HG03064 (cell line): Measurements from ENCODE around the gene CYS1.
"Not testable (repeated sequence)": the region's sequence is repeated elsewhere in the genome, so short reads cannot be mapped to it uniquely, and the experiment has no call there.

Source experiments
- ATAC-seq: cut with Tn5 transposase; IDR thresholded peaks from one replicate; pipeline ENCODE4 v1.9.1; 2021; ENCODE audit warnings: low read depth; ENCODE audit not compliant: unreplicated experiment

The CYS1 gene

GRCh38 chr2:10094271-10094814, 14.1 kb upstream of the CYS1 start:
- ATAC-seq: no peak

DNA sequence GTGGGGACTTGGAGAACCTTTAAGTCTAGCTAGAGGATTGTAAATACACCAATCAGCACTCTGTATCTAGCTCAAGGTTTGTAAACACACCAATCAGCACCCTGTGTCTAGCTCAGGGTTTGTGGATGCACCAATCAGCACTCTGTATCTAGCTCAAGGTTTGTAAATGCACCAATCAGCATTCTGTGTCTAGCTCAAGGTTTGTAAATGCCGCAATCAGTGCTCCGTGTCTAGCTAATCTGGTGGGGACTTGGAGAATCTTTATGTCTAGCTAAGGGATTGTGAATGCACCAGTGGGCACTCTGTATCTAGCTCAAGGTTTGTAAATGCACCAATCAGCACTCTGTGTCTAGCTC, 11.7 kb upstream of the CYS1 start:
- not testable (repeated sequence) for ATAC-seq

GRCh38 chr2:10091182-10091888, 11.1 kb upstream of the CYS1 start:
- ATAC-seq: no peak

DNA sequence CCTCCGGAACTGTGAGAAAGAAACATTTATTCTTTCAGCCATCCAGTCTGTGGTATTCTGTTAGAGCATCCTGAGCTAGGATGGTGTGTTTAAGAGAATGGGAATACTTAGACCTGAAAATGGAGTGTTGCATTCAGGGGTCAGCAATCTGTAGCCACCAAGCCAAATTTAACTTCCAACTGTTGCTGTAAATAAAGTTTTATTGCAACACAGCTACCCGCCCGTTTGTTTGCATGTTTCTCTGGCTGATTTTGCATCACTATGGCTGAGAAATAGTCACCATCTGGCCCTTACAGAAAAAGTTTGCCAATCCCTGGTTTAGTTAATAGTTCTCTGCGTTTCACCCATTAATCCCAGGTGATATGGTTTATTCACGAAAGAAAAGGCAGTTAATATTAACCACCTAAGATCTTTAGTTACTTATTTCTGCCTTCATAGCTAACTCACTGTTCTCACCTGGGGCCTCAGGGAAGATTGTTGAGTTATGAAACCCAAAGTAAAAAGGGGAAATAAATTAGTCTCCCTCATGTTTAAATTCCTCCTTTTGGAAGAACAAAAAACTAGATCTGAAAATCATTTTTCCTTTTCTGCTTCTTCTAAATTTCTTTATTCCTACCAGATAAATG, 9.5 kb upstream of the CYS1 start:
- ATAC-seq: no peak

- ATAC-seq: no peak
These were observed 7.1 kb upstream of the CYS1 start for GRCh38 chr2:10087360-10087759.

GRCh38 chr2:10086950-10087349, 6.7 kb upstream of the CYS1 start:
- ATAC-seq: no peak

GRCh38 chr2:10085668-10086059, 5.5 kb upstream of the CYS1 start:
- ATAC-seq: no peak

DNA sequence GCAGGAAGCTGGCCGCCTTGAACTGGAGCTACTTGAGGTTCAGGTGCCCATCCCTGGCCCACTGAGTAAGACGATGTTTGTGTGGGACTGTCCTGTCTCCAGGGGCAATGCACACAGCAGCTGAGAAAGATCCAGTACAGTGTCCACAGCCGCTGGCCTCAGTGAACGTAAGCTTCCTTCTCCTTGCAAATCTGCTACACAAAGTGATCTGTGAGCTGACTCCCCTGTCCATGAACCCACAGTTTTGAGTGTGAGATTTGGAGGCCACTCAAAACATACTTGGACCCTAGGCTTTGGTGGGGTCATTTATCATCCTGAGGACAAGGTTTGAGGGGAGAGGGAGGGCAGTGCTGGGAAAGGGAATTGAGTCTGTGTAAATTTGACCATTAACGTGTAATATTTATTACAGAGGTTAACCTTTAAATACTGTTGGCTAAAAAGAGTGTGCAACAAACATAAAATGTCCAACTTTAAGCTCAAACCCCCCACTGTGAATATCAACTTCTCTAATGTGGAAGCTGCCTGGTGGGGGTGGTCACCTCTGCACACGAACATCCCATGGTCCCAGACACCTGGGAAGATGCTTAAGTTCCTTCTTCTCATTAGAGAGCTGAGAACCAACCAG, 4.9 kb upstream of the CYS1 start:
- ATAC-seq: no peak

GRCh38 chr2:10084223-10084865, 4.1 kb upstream of the CYS1 start:
- no peak for ATAC-seq

DNA sequence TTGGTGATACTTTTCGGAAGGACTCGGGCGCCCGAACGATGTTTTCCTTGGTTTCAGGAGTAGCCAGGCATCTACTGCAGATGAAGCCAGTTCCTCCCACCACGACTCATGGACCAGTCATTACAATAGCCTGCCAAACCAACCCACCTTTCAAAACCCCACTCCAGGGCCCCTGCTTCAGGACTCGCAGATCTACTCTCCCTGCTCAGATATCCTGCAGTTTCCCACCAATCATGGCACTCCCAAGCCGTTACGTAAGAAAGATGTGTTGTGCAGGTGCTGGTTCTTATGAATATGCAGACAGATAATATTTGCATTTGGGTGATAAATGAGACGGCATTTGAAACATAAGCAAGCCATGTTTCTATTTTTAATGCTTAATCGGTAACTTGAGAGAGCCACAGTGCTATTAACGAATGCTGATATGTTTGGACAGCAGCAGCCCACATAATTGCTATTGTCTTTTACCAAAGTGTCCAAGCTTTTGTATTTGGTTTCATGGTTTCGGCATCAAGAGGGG, 3.5 kb upstream of the CYS1 start:
- ATAC-seq: no peak

- no peak for ATAC-seq
These were observed 2.8 kb upstream of the CYS1 start for GRCh38 chr2:10083046-10083445.

DNA sequence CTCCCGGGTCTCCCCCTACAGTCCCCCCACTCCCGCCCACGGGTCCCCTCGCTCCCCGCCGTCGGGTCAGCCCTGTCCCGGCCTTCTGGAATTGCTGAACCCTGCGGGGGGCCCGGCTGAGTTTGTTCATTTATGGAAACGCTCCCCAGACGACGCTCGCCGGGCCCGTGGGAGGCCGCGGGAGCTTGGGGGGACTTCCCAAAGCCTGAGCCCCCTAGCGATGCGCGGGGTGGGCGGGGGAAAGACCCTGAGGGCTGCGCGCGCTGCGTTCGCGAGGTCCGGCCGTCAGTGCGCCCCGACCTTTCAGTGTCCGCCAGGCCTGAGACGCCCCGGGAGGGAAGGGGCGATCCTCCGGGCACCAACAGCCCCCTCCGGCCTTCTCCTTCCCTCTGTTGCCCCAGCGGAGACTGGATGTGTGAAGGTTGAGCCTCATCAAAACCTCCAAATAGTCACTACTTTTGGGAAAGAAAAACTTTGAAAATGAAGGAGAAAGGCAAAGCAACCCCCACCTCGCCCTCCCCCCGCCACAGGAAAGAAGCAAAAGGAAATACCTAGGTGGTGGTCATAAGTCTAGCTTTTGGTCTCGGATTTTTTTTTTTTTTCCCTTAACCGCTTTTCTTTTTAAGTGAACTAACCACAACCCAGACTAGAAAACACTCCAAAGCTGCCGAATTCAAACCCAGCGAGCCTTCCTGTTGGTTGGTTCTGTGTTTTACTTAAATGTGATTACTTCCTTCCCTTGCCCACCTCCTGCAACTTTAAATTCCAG, 509 bp upstream of the CYS1 start:
- no peak for ATAC-seq

GRCh38 chr2:10079266-10079869, 843 bp downstream of the CYS1 start:
- no peak for ATAC-seq

GRCh38 chr2:10078704-10079265, 1.4 kb downstream of the CYS1 start:
- ATAC-seq: no peak

GRCh38 chr2:10078001-10078400, 2.2 kb downstream of the CYS1 start:
- ATAC-seq: no peak

- ATAC-seq: no peak
These were observed 3.2 kb downstream of the CYS1 start for GRCh38 chr2:10076988-10077527.

DNA sequence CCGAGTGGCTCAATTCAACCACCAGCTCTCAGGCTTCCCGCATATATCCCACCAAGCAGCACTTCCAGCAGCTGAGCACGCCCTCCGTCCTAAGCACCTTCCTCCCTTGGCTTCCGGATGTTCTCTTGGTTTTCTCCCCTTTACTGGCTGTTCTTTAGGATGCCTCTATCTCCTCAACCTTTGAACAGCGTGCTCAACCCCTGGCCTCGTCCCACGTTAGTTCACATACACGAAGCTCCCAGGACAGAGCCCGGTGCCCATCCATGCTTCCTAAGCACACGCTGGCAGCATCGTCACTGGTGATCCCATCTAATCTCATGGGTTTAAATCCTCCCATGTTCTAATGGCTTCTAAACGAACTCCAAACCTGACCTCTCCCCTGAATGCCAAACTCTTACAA, 3.7 kb downstream of the CYS1 start:
- no peak for ATAC-seq

DNA sequence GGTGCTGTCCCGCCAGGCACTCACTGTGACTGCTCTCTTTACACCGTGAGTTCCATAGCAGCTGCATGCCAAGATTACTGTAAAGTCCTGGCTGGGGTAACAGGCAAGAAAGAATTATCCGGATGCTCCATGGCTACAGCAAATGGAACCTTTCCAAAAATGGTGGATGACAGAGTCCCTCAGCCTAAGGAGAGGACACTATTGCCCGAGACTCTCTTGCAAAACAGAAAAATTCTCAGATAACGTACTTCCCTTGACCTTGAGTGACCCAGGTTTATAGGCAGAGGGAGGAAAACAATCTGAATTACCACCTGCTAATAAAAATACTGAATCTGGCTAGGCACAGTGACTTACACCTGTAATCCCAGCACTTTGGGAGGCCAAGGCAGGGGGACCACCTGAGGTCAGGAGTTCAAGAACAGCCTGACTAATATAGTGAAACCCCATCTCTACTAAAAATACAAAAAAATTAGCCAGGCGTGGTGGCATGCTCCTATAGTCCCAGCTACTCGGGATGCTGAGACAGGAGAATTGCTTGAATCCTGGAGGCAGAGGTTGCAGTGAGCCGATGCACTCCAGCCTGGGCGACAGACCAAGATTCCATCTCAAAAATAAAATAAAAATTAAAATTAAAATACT, 4.5 kb downstream of the CYS1 start:
- ATAC-seq: no peak

DNA sequence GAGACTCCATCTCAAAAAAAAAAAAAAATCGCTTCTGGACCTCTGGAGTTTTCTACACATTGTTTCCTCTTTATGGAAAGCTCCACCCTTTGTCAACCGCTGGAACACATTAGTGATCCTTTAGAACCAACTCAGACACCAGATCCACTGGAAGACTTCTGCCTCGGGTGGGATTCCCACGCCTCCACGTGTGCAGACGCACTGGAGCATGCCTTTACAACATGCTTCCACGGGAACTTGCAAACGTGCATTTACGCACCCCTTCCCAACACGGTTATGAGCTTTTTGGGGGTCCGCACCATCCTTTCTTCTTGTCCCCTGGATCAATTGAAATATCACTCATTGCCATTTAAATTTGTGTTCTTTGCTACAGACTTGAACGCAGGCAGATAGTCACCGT, 5.1 kb downstream of the CYS1 start:
- no peak for ATAC-seq
